Mesenchymal stem cell (in vitro differentiated cells and primary cell): Measurements from ENCODE around the gene C4orf50.

ENCODE experiments used
- DNase-seq: peaks from one replicate; pipeline ENCODE4 v3.0.0-alpha.2; 2013
- H2AFZ ChIP-seq: one replicate; pipeline ENCODE4 v1.6.1; 2013; ENCODE audit warnings: low read depth, mild to moderate bottlenecking, control low read depth, inconsistent platforms, low read length, moderate library complexity
- H2AK5ac ChIP-seq: 2 replicates; pipeline ENCODE4 v1.6.1; 2013; ENCODE audit warnings: low read length, moderate library complexity, mild to moderate bottlenecking, inconsistent platforms; ENCODE audit not compliant: severe bottlenecking
- H2BK120ac ChIP-seq: one replicate; pipeline ENCODE4 v1.6.1; 2013; ENCODE audit warnings: low read depth, mild to moderate bottlenecking, inconsistent platforms, low read length, moderate library complexity
- H2BK12ac ChIP-seq, 2 experiments: one replicate each; pipeline ENCODE4 v1.6.1; 2013; ENCODE audit warnings: inconsistent platforms in 2 of 2, low read length in 2 of 2, mild to moderate bottlenecking in 2 of 2, moderate library complexity in 2 of 2, control low read depth in 1 of 2
- H2BK15ac ChIP-seq: one replicate; pipeline ENCODE4 v1.6.1; 2013; ENCODE audit warnings: mild to moderate bottlenecking, low read depth, inconsistent platforms; ENCODE audit not compliant: poor library complexity, severe bottlenecking
- H2BK5ac ChIP-seq: 2 replicates; pipeline ENCODE4 v1.6.1; 2013; ENCODE audit warnings: low read depth, mild to moderate bottlenecking, low read length, control low read depth, inconsistent platforms; ENCODE audit not compliant: poor library complexity, severe bottlenecking
- H3K14ac ChIP-seq, 2 experiments: one replicate each; pipeline ENCODE4 v1.6.1; 2013; ENCODE audit warnings: inconsistent platforms in 2 of 2, low read length in 2 of 2, control low read depth in 1 of 2, mild to moderate bottlenecking in 1 of 2, moderate library complexity in 1 of 2
- H3K18ac ChIP-seq, 2 experiments: one replicate each; pipeline ENCODE4 v1.6.1; 2013; ENCODE audit warnings: inconsistent platforms in 2 of 2, low read length in 2 of 2, control low read depth in 1 of 2, low read depth in 1 of 2, mild to moderate bottlenecking in 1 of 2
- H3K23ac ChIP-seq, 2 experiments: one replicate each; pipeline ENCODE4 v1.6.1; 2013; ENCODE audit warnings: inconsistent platforms in 2 of 2, low read length in 2 of 2, mild to moderate bottlenecking in 2 of 2, moderate library complexity in 2 of 2, control low read depth in 1 of 2
- H3K27ac ChIP-seq: 2 replicates; pipeline ENCODE4 v1.5.1; 2013; ENCODE audit warnings: mild to moderate bottlenecking, moderate library complexity, low read length, control low read depth, inconsistent platforms; ENCODE audit not compliant: poor library complexity, severe bottlenecking
- H3K27me3 ChIP-seq, 2 experiments: 2 replicates each; pipeline versions ENCODE4 v1.6.1 to v1.7.0; 2013; ENCODE audit warnings: low read length in 2 of 2, mild to moderate bottlenecking in 2 of 2, moderate library complexity in 2 of 2, control low read depth in 1 of 2, inconsistent platforms in 1 of 2; ENCODE audit not compliant: control insufficient read depth in 1 of 2, insufficient read depth in 1 of 2
- H3K36me3 ChIP-seq, 2 experiments: 2 replicates each; pipeline versions ENCODE4 v1.6.1 to v1.7.0; 2013; ENCODE audit warnings: low read length in 2 of 2, control low read depth in 1 of 2, inconsistent platforms in 1 of 2, low read depth in 1 of 2, mild to moderate bottlenecking in 1 of 2; ENCODE audit not compliant: insufficient read depth in 2 of 2, control insufficient read depth in 1 of 2
- H3K4ac ChIP-seq, 2 experiments: one replicate each; pipeline ENCODE4 v1.6.1; 2013; ENCODE audit warnings: inconsistent platforms in 2 of 2, low read length in 2 of 2, mild to moderate bottlenecking in 2 of 2, moderate library complexity in 2 of 2, control low read depth in 1 of 2, low read depth in 1 of 2
- H3K4me1 ChIP-seq: 2 replicates; pipeline ENCODE4 v1.6.1; 2013; ENCODE audit warnings: low read depth, low read length, control low read depth; ENCODE audit not compliant: control insufficient read depth, insufficient read depth
- H3K4me2 ChIP-seq: 2 replicates; pipeline ENCODE4 v1.6.1; 2013; ENCODE audit warnings: low read length, mild to moderate bottlenecking, inconsistent platforms; ENCODE audit not compliant: poor library complexity, severe bottlenecking
- H3K4me3 ChIP-seq, 2 experiments: 2 replicates each; pipeline versions ENCODE4 v1.5.1 to v1.7.0; 2013; ENCODE audit warnings: low read length in 2 of 2, mild to moderate bottlenecking in 2 of 2, control low read depth in 1 of 2, low read depth in 1 of 2; ENCODE audit not compliant: insufficient read depth in 1 of 2
- H3K79me1 ChIP-seq: replicated peaks from 2 replicates; pipeline ENCODE4 v1.6.1; 2013; ENCODE audit warnings: mild to moderate bottlenecking, control low read depth, low read length, inconsistent platforms; ENCODE audit not compliant: poor library complexity, severe bottlenecking
- H3K9ac ChIP-seq: 2 replicates; pipeline ENCODE4 v1.7.0; 2013; ENCODE audit warnings: mild to moderate bottlenecking, low read length, moderate library complexity
- H3K9me3 ChIP-seq: 2 replicates; pipeline ENCODE4 v1.7.0; 2013; ENCODE audit warnings: mild to moderate bottlenecking, low read length; ENCODE audit not compliant: control insufficient read depth
- H4K8ac ChIP-seq: one replicate; pipeline ENCODE4 v1.6.1; 2013; ENCODE audit warnings: inconsistent platforms, mild to moderate bottlenecking, low read length, moderate library complexity
- H4K91ac ChIP-seq: one replicate; pipeline ENCODE4 v1.6.1; 2013; ENCODE audit warnings: mild to moderate bottlenecking, low read length, inconsistent platforms
- WGBS: methylation state at CpG from one replicate; pipeline ENCODE4 v1.1.7; 2013; ENCODE audit warnings: mixed read lengths; 5-methylcytosine and 5-hydroxymethylcytosine counted together

C4orf50 gene

GRCh38 chr4:5908876-5909427 lies 109.3 kb downstream of the C4orf50 start:
- H4K8ac ChIP-seq, result no peak overlapping the region
- peaks cover 41% of the 10 kb centered on the region for H3K9me3 ChIP-seq
- H3K4me3 ChIP-seq, result no peak overlapping the region
- no peak overlapping the region for H2BK120ac ChIP-seq
- H3K4ac ChIP-seq, result no peak overlapping the region
- no peak overlapping the region for H2BK15ac ChIP-seq
- peaks cover 6 to 18% of the 10 kb centered on the region in 2 experiments for H3K27me3 ChIP-seq
- no peaks in the 10 kb centered on the region for H3K36me3 ChIP-seq
- no peak overlapping the region for H3K18ac ChIP-seq
- no peak overlapping the region for H3K23ac ChIP-seq
- H4K91ac ChIP-seq, result no peak overlapping the region
- no peak overlapping the region for H3K27ac ChIP-seq
- no peak overlapping the region for H2AFZ ChIP-seq
- no peak overlapping the region for H3K4me2 ChIP-seq
- H3K9ac ChIP-seq, result no peak overlapping the region
- DNase-seq, result no peak
- no peak overlapping the region for H2BK5ac ChIP-seq
- no peak overlapping the region for H3K14ac ChIP-seq
- no peaks in the 10 kb centered on the region for H3K4me1 ChIP-seq
- 79% methylated on average over 3 of the region's 3 CpGs for WGBS
- no peaks in the 10 kb centered on the region for H3K79me1 ChIP-seq
- no peak overlapping the region for H2AK5ac ChIP-seq
- H2BK12ac ChIP-seq, result no peak overlapping the region

- WGBS, result 32% methylated on average over 5 of the region's 5 CpGs
- Histone ChIP-seq H4K8ac (no peak overlapping the region), H3K4me2 (no peak overlapping the region)
Measured at GRCh38 chr4:5906191-5906590, 112.0 kb downstream of the C4orf50 start.

DNA sequence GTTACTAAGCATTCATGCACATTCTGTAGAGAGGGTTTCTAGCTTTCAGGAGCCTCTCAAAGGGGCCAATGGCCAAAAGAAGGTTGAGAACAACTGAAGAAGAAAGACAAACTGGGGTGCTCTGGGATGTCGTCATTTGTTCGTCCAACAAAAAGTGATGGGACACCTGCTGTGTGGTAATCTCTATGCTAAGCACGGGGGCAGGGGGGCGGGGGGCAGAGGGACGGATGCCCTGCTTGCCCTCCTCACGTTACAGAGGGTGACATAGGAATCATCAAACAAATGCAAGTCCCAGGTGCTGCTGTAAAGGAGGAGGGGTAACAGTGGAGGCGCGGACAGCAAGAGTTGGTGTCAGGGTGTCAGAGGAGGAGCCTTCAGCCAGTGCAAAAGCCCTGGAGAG lies 112.5 kb downstream of the C4orf50 start:
- Histone ChIP-seq H2BK120ac (no peak overlapping the region), H3K14ac (no peak overlapping the region), H3K27me3 (peaks cover 13 to 38% of the 10 kb centered on the region in 2 experiments), H2AFZ (no peak overlapping the region), H2BK5ac (no peak overlapping the region), H3K36me3 (no peaks in the 10 kb centered on the region), H4K91ac (no peak overlapping the region), H3K4me1 (no peaks in the 10 kb centered on the region), H3K9me3 (peaks cover 44% of the 10 kb centered on the region), H3K9ac (no peak overlapping the region), H2BK12ac (no peak overlapping the region), H4K8ac (no peak overlapping the region), H3K79me1 (no peaks in the 10 kb centered on the region), H3K4me2 (no peak overlapping the region), H3K18ac (no peak overlapping the region), H3K23ac (no peak overlapping the region), H3K27ac (no peak overlapping the region), H3K4me3 (no peak overlapping the region), H2BK15ac (no peak overlapping the region), H3K4ac (no peak overlapping the region), H2AK5ac (no peak overlapping the region)
- WGBS, result 31% methylated on average over 8 of the region's 8 CpGs
- DNase-seq, result no peak

More at GRCh38 chr4:5906191-5906590, 112.0 kb downstream of the C4orf50 start:
- Histone ChIP-seq H2AFZ (no peak overlapping the region), H3K36me3 (no peaks in the 10 kb centered on the region), H2AK5ac (no peak overlapping the region), H3K9me3 (peaks cover 44% of the 10 kb centered on the region), H2BK5ac (no peak overlapping the region), H2BK15ac (no peak overlapping the region), H2BK120ac (no peak overlapping the region), H3K4ac (no peak overlapping the region), H3K4me3 (no peak overlapping the region), H3K27me3 (peaks cover 13 to 33% of the 10 kb centered on the region in 2 experiments), H3K14ac (no peak overlapping the region), H3K27ac (no peak overlapping the region), H3K4me1 (no peaks in the 10 kb centered on the region), H3K23ac (no peak overlapping the region), H4K91ac (no peak overlapping the region), H3K9ac (no peak overlapping the region), H3K79me1 (no peaks in the 10 kb centered on the region), H2BK12ac (no peak overlapping the region), H3K18ac (no peak overlapping the region)
- DNase-seq, result no peak

DNA sequence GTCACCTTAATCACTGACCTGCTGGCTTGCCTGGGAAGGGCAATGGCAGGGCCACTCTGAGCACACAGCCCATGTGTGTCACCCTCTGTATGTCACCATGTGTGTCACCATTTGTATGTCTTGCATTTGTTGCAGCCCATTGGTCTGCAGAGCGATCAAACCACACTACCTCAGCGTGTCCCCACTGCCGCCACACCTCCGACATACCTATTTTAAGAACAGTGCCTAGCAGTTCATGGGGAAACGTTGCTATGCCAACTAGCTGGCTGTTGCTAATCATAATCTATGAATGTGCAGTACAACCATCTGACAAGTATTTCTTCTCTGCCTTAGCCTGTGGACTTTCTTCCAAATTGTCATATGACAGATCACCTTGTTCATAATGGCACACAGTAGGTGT lies 117.4 kb downstream of the C4orf50 start:
- H3K18ac ChIP-seq, result no peak overlapping the region
- no peak overlapping the region for H3K4me2 ChIP-seq
- H3K4me3 ChIP-seq, result no peak overlapping the region
- no peak overlapping the region for H2BK120ac ChIP-seq
- no peak overlapping the region for H2AK5ac ChIP-seq
- H3K79me1 ChIP-seq, result no peaks in the 10 kb centered on the region
- DNase-seq, result no peak
- no peak overlapping the region for H3K9ac ChIP-seq
- H2BK12ac ChIP-seq, result no peak overlapping the region
- no peak overlapping the region for H2BK15ac ChIP-seq
- peaks cover 43 to 82% of the 10 kb centered on the region in 2 experiments for H3K27me3 ChIP-seq
- WGBS, result 87% methylated on average over 5 of the region's 5 CpGs
- no peak overlapping the region for H4K8ac ChIP-seq
- H3K4me1 ChIP-seq, result no peaks in the 10 kb centered on the region
- no peak overlapping the region for H3K23ac ChIP-seq
- H3K27ac ChIP-seq, result no peak overlapping the region
- H2BK5ac ChIP-seq, result no peak overlapping the region
- H3K9me3 ChIP-seq, result peaks cover 13% of the 10 kb centered on the region
- no peaks in the 10 kb centered on the region for H3K36me3 ChIP-seq
- no peak overlapping the region for H2AFZ ChIP-seq
- no peak overlapping the region for H3K4ac ChIP-seq
- H4K91ac ChIP-seq, result no peak overlapping the region
- H3K14ac ChIP-seq, result no peak overlapping the region
